ENCODE measurements around the gene KCTD6.
"Not testable (repeated sequence)": the region's sequence is repeated elsewhere in the genome, so short reads cannot be mapped to it uniquely, and the experiment has no call there.

KCTD6 gene

GRCh38 chr3:58524326-58524888 is 32.5 kb downstream of the KCTD6 start:
- DNase-seq (ENCODE audit: low read depth), result no peak

- no peak for DNase-seq (ENCODE audit: low read depth)
Observed at GRCh38 chr3:58526515-58526957, 34.6 kb downstream of the KCTD6 start.

- DNase-seq (ENCODE audit: low read depth), result not testable (repeated sequence)
Observed at GRCh38 chr3:58527440-58527839, 35.5 kb downstream of the KCTD6 start.

- DNase-seq (ENCODE audit: low read depth), result no peak
Observed at GRCh38 chr3:58528629-58529028, 36.7 kb downstream of the KCTD6 start.

- DNase-seq (ENCODE audit: low read depth), result no peak
Observed at GRCh38 chr3:58529516-58530353, 37.8 kb downstream of the KCTD6 start.

GRCh38 chr3:58530354-58530865 is 38.5 kb downstream of the KCTD6 start:
- DNase-seq (ENCODE audit: low read depth), result no peak

GRCh38 chr3:58531555-58531954 is 39.7 kb downstream of the KCTD6 start:
- DNase-seq (ENCODE audit: low read depth), result no peak

- DNase-seq (ENCODE audit: low read depth), result no peak
Observed at GRCh38 chr3:58531956-58532355, 40.1 kb downstream of the KCTD6 start.

- DNase-seq (ENCODE audit: low read depth), result peak; percentile 56
Observed at GRCh38 chr3:58532794-58533220, 40.9 kb downstream of the KCTD6 start.

- DNase-seq (ENCODE audit: low read depth), result no peak
Observed at GRCh38 chr3:58534592-58535494, 42.9 kb downstream of the KCTD6 start.

GRCh38 chr3:58535531-58536500 is 43.9 kb downstream of the KCTD6 start:
- no peak for DNase-seq (ENCODE audit: low read depth)

GRCh38 chr3:58536501-58537411 is 44.9 kb downstream of the KCTD6 start, which contains the start of gene ACOX2:
TSS of gene ACOX2 (minus strand) at chr3:58537190. CDS start at chr3:58535106, 2,084 bp downstream.
- no peak for DNase-seq (ENCODE audit: low read depth)

GRCh38 chr3:58537412-58538301 is 45.8 kb downstream of the KCTD6 start:
- DNase-seq (ENCODE audit: low read depth), result no peak

GRCh38 chr3:58539626-58540025 is 47.7 kb downstream of the KCTD6 start:
- no peak for DNase-seq (ENCODE audit: low read depth)

- DNase-seq (ENCODE audit: low read depth), result no peak
Observed at GRCh38 chr3:58540176-58540858, 48.4 kb downstream of the KCTD6 start.

- no peak for DNase-seq (ENCODE audit: low read depth)
Observed at GRCh38 chr3:58544541-58544940, 52.6 kb downstream of the KCTD6 start.

GRCh38 chr3:58551636-58552180 is 59.8 kb downstream of the KCTD6 start:
- DNase-seq (ENCODE audit: low read depth), result no peak

Measured in stimulated activated CD8-positive, alpha-beta memory T cell treated with anti-CD3 and anti-CD28 coated beads, Interleukin-7, amount 100 ng/mL, for 24 hours (primary cell).